Prostate gland (tissue), 2 donors: ENCODE results near the gene FDPS.

Source experiments
- CTCF ChIP-seq, 4 experiments: fragments of 200-600 bp in 2 of 4; fragments of 450-650 bp in 2 of 4; sonication (generic) in 2 of 4; IDR thresholded peaks; 1 replicate in 3 of 4; 2 replicates in 1 of 4; pipeline ENCODE4 v1.5.1; 2016 to 2019; ENCODE audit warnings: antibody characterized with exemption in 4 of 4, mild to moderate bottlenecking in 2 of 4, moderate library complexity in 2 of 4
- POLR2A ChIP-seq: fragments of 450-650 bp; IDR thresholded peaks from one replicate; pipeline ENCODE4 v1.6.1; 2016; ENCODE audit warnings: antibody characterized with exemption, mild to moderate bottlenecking
- POLR2AphosphoS5 ChIP-seq: sonication (generic); formaldehyde crosslinking; IDR thresholded peaks from one replicate; pipeline ENCODE4 v1.6.1; 2017; ENCODE audit warnings: antibody characterized with exemption

DNA sequence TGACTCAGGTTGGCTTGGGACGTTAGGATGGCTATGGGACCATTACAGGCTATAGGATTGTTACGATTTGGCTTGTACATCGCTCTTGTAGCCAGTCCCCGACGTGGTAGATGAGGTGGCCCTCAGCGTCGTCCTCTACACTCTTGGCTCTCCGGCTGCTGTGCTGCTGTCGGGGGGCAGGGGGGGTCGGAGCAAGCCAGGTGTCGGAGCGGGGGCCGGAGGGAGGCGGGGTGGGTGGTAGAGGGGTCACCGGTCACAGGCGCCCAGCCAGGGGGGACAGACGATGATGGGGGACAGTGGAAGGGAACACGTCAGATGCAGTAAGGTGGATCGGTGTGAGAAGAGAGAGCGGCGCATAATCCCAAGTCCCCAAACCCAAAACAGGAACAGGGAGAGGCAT lies 40.0 kb upstream of the FDPS start:
- TF ChIP-seq POLR2A (no peak), CTCF (IDR thresholded peaks at IDR 0.05) (no peak), POLR2AphosphoS5 (no peak)
